Ovary (tissue), 3 donors: ENCODE measurements around the gene FRYL.

Experiments used
- EP300 ChIP-seq: sonication (generic); formaldehyde crosslinking; IDR thresholded peaks from one replicate; pipeline ENCODE4 v1.6.1; 2017; ENCODE audit warnings: antibody characterized with exemption
- POLR2A ChIP-seq: fragments of 450-650 bp; IDR thresholded peaks from one replicate; pipeline ENCODE4 v1.6.1; 2017; ENCODE audit warnings: antibody characterized with exemption, mild to moderate bottlenecking, moderate library complexity
- TF ChIP-seq, protein P1 (sequence below), 3 donors: fragments of 450-650 bp in 2 of 3; fragments of 200-600 bp in 1 of 3; IDR thresholded peaks; one replicate each; pipeline versions ENCODE4 v1.5.1 to v1.8.0; 2016 to 2022; ENCODE audit warnings: antibody characterized with exemption in 3 of 3, mild to moderate bottlenecking in 1 of 3
- donor health status: DM: no; HTN: no; CAD: no.

GRCh38 chr4:48649505-48649904, 130.6 kb downstream of the FRYL start:
- TF ChIP-seq, protein P1, sequence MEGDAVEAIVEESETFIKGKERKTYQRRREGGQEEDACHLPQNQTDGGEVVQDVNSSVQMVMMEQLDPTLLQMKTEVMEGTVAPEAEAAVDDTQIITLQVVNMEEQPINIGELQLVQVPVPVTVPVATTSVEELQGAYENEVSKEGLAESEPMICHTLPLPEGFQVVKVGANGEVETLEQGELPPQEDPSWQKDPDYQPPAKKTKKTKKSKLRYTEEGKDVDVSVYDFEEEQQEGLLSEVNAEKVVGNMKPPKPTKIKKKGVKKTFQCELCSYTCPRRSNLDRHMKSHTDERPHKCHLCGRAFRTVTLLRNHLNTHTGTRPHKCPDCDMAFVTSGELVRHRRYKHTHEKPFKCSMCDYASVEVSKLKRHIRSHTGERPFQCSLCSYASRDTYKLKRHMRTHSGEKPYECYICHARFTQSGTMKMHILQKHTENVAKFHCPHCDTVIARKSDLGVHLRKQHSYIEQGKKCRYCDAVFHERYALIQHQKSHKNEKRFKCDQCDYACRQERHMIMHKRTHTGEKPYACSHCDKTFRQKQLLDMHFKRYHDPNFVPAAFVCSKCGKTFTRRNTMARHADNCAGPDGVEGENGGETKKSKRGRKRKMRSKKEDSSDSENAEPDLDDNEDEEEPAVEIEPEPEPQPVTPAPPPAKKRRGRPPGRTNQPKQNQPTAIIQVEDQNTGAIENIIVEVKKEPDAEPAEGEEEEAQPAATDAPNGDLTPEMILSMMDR (IDR thresholded peaks at IDR 0.05) = no peak
- TF ChIP-seq EP300 (no peak), POLR2A (no peak)
